Endothelial cell of umbilical vein (primary cell): Measurements from ENCODE around the gene RFX1. TPM values are rescaled to one million over a fixed set of nuclear protein-coding genes. Genes with fewer than 3 reads are reported as not detected.
"Not testable (repeated sequence)": the region's sequence is repeated elsewhere in the genome, so short reads cannot be mapped to it uniquely, and the experiment has no call there.

Experiments
- BruUV-seq: library from RNA; stranded (reverse); fragments of 400-500 nt; replicated peaks from 2 replicates; lab custom pipeline; 2021; lab: Mats Ljungman, UMichigan
- CTCF ChIA-PET: fragments of 300-600, 350-600 bp; sonication (Branson Sonifier 250); formaldehyde crosslinking; loops from one replicate; lab custom pipeline; 2021; ENCODE audit warnings: antibody characterized with exemption, inconsistent platforms; lab: Charles Lee
- POLR2A ChIA-PET: fragments of 300-600, 350-600 bp; sonication (Branson Sonifier 250); formaldehyde crosslinking; loops from one replicate; lab custom pipeline; 2021; ENCODE audit warnings: antibody characterized with exemption, inconsistent platforms; lab: Charles Lee
- DNase-seq: peaks from one replicate; pipeline ENCODE4 v3.0.0-alpha.2; 2011; ENCODE audit warnings: low read depth, low spot score
- FAIRE-seq: peaks from 2 replicates; lab custom pipeline; 2011; peaks lifted over from hg19 to GRCh38; lab: Jason Lieb, UNC
- H2AFZ ChIP-seq: 2 replicates; pipeline ENCODE4 v1.6.0; 2012; ENCODE audit warnings: low read depth, low read length, control low read depth, inconsistent platforms
- H3K27ac ChIP-seq: 2 replicates; pipeline ENCODE4 v1.5.1; 2011; ENCODE audit warnings: low read depth, mild to moderate bottlenecking, control low read depth, low read length, moderate library complexity; ENCODE audit not compliant: insufficient read depth
- H3K27me3 ChIP-seq, 2 experiments: 2 replicates each; pipeline versions ENCODE4 v1.6.0 to v1.6.1; 2011; ENCODE audit warnings: low read length in 2 of 2, mixed read lengths in 1 of 2; ENCODE audit not compliant: control insufficient read depth in 2 of 2, insufficient read depth in 2 of 2
- H3K36me3 ChIP-seq, 2 experiments: 2 replicates in 1 of 2; 3 replicates in 1 of 2; pipeline ENCODE4 v1.5.1; 2011; ENCODE audit warnings: low read length in 2 of 2, mild to moderate bottlenecking in 1 of 2, moderate library complexity in 1 of 2; ENCODE audit not compliant: control insufficient read depth in 2 of 2, insufficient read depth in 2 of 2; ENCODE audit errors: extremely low read depth in 1 of 2
- H3K4me1 ChIP-seq: 3 replicates; pipeline ENCODE4 v1.5.1; 2011; ENCODE audit warnings: mild to moderate bottlenecking, low read length; ENCODE audit not compliant: control insufficient read depth, insufficient read depth; ENCODE audit errors: extremely low read depth
- H3K4me2 ChIP-seq: 2 replicates; pipeline ENCODE4 v1.6.1; 2011; ENCODE audit warnings: low read length, control low read depth, mixed read lengths; ENCODE audit not compliant: insufficient read depth
- H3K4me3 ChIP-seq, 3 experiments: fragments of 200-600 bp in 1 of 3; sonication (generic), shearing (Covaris generic) in 1 of 3; replicated peaks in 1 of 3; 2 replicates each; pipeline ENCODE4 v1.5.1; 2011 to 2016; ENCODE audit warnings: control low read depth in 3 of 3, low read length in 3 of 3, mild to moderate bottlenecking in 2 of 3, inconsistent platforms in 1 of 3, low read depth in 1 of 3, moderate library complexity in 1 of 3; ENCODE audit not compliant: insufficient read depth in 1 of 3
- H3K79me2 ChIP-seq: 2 replicates; pipeline ENCODE4 v1.6.0; 2012; ENCODE audit warnings: low read length, inconsistent platforms; ENCODE audit not compliant: control insufficient read depth, insufficient read depth
- H3K9ac ChIP-seq: replicated peaks from 2 replicates; pipeline ENCODE3; 2011; ENCODE audit warnings: low read length, control low read depth; ENCODE audit not compliant: insufficient read depth; ENCODE audit errors: extremely low read depth
- H3K9me1 ChIP-seq: replicated peaks from 3 replicates; pipeline ENCODE4 v1.6.0; 2011; ENCODE audit warnings: mild to moderate bottlenecking, low read length; ENCODE audit not compliant: control insufficient read depth, insufficient read depth; ENCODE audit errors: extremely low read depth
- H3K9me3 ChIP-seq: replicated peaks from 2 replicates; pipeline ENCODE4 v1.5.1; 2012; ENCODE audit warnings: low read length, inconsistent platforms; ENCODE audit not compliant: control insufficient read depth, insufficient read depth
- H4K20me1 ChIP-seq: replicated peaks from 2 replicates; pipeline ENCODE3; 2011; ENCODE audit warnings: mild to moderate bottlenecking, low read length; ENCODE audit not compliant: control insufficient read depth, insufficient read depth; ENCODE audit errors: extremely low read depth
- FOS ChIP-seq: IDR thresholded peaks from 2 replicates; pipeline ENCODE4 v1.6.1; 2011; ENCODE audit warnings: mild to moderate bottlenecking, low read length, moderate library complexity, borderline replicate concordance; ENCODE audit not compliant: insufficient read depth
- dilution Hi-C: fragments of 300-500 bp; cut with MboI; formaldehyde crosslinking; loops from one replicate; pipeline ENCODE4 v1.15.0; 2019; ENCODE audit warnings: low sequenced_read_pairs; ENCODE audit not compliant: extremely low pct_ligation_motif_present
- intact Hi-C: fragments of 100-400 bp; cut with micrococcal nuclease; formaldehyde crosslinking; loops from one replicate; pipeline ENCODE4 v1.10.0; 2022
- polyA plus RNA-seq, 4 experiments: library from polyadenylated mRNA; depleted of rRNA in 3 of 4; stranded (reverse) in 3 of 4; unstranded in 1 of 4; fragments of >200 nt; gene quantifications; 2 replicates each; pipeline versions ENCODE4 v1.2.1 to v1.2.3, GENCODE V29; 2011 to 2012; ENCODE audit warnings: missing spikeins in 1 of 4
- total RNA-seq: library from RNA; stranded (reverse); gene quantifications from 2 replicates; pipeline ENCODE4 v1.2.3, GENCODE V29; 2021
- TF ChIP-seq, protein P1 (sequence below): IDR thresholded peaks from 2 replicates; pipeline ENCODE4 v1.6.1; 2011; ENCODE audit not compliant: insufficient read depth, insufficient read length

RFX1 gene
- total and polyA plus RNA-seq, 2 donors (not counting 3 experiments of a cell fraction or from before 2014, with no cell fraction given): 2.3 to 14.7 TPM

DNA sequence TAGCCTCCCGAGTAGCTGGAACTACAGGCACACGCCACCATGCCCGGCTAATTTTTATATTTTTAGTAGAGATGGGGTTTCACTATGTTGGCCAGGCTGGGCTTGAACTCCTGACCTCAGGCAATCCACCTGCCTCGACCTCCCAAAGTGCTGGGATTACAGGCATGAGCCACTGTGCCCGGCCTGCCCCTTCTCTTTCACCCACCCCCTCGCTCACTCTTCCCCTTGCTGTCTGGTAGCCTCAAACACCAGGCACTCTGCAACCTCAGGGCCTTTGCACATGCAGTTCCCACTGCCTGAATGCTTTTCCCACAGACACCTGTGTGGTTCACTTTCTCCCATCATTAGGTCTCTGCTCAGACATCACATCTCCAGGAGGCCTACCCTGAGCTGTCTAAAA is 84.0 kb downstream of the RFX1 start:
- H3K79me2 ChIP-seq, H3K9ac ChIP-seq, FAIRE-seq, CTCF ChIA-PET, H3K9me3 ChIP-seq, H3K27me3 ChIP-seq, POLR2A ChIA-PET, H3K4me2 ChIP-seq, H3K4me3 ChIP-seq, H4K20me1 ChIP-seq, BruUV-seq, H3K9me1 ChIP-seq, dilution Hi-C loops, intact Hi-C loops, DNase-seq, H3K27ac ChIP-seq, H2AFZ ChIP-seq, H3K4me1 ChIP-seq: not testable (repeated sequence)
- H3K36me3 ChIP-seq: peaks cover 5 to 28% of the 10 kb centered on the region in 2 experiments

DNA sequence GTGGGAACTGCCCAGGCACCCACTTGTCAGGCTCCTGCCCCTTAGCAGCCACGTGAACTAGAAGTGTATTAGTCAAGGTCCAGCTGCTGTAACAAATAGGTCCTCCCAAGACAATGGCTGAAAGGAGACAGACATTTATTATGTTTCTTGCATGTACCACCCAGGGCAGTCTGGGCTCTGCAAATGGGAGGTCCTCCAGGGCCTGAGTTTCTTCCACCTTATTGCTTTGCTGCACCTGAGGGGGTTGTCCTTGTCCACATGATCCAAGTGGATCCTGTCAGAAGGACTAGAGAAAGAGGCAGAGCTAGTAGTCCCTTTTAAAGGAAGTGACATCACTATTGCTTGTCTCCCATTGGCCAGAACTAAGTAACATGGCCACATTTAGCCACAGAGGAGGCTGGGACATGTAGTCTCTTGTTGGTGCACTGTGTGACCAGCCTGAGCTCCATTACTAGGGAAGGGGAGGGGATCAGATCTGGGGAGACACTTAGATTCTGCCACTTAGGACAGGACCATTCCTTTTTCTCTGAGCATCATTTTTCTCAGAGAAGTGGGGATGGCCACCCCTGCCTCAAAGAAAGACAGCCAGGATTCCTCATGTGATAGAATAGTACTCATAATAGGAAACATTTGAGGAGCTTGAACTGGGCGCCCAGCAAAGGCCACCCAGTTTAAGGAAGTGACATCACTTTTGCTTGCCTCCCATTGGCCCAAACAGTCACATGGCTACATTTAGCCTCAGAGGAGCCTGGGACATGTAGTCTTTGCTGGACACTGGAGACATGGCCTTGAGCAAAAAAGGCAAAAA is 85.0 kb downstream of the RFX1 start:
- ChIA-PET CTCF (interaction anchor here (0.9 kb wide), 1 partner anchor 138 kb away, joined by 3 read pairs; no protein-coding TSS in a partner anchor), POLR2A (interaction anchor here (0.6 kb wide), 1 partner anchor 16 kb away, joined by 4 read pairs; no protein-coding TSS in a partner anchor)
- Histone ChIP-seq H2AFZ (no peak overlapping the region), H3K79me2 (no peaks in the 10 kb centered on the region), H3K9me3 (no peaks in the 10 kb centered on the region), H3K4me2 (no peak overlapping the region), H3K27ac (no peak overlapping the region), H4K20me1 (no peaks in the 10 kb centered on the region), H3K4me1 (no peaks in the 10 kb centered on the region), H3K27me3 (no peaks in the 10 kb centered on the region), H3K9me1 (no peaks in the 10 kb centered on the region), H3K36me3 (peaks cover 5 to 24% of the 10 kb centered on the region in 2 experiments), H3K9ac (no peak overlapping the region), H3K4me3 (no peak overlapping the region)
- intact Hi-C loops (no loop called here), dilution Hi-C loops (no loop called here)
- peak; percentile 34 for DNase-seq
- no peak for TF ChIP-seq FOS
- TF ChIP-seq, protein P1, sequence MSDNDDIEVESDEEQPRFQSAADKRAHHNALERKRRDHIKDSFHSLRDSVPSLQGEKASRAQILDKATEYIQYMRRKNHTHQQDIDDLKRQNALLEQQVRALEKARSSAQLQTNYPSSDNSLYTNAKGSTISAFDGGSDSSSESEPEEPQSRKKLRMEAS: peak; percentile 44
- BruUV-seq: no TSS peak
- peak; percentile 78 for FAIRE-seq
